ENCODE results near the gene QARS1.

QARS1 gene

GRCh38 chr3:49148159-49148558 lies 43.6 kb upstream of the QARS1 start:
- Histone ChIP-seq H3K9me2 (ENCODE audit: low read depth, low read length) (no peaks in the 10 kb centered on the region), H3K4me1 (ENCODE audit: insufficient read depth, low read length, severe bottlenecking) (no peaks in the 10 kb centered on the region), H3K4me2 (ENCODE audit: low read length) (no peak overlapping the region), H3K4me3 (ENCODE audit: low read depth, low read length, poor library complexity, severe bottlenecking) (no peak overlapping the region), H3K27ac (ENCODE audit: low read depth, low read length, poor library complexity, severe bottlenecking) (no peak overlapping the region), H3K9me3 (ENCODE audit: low read length) (no peaks in the 10 kb centered on the region), H3K27me3 (ENCODE audit: insufficient read depth, low read length) (no peaks in the 10 kb centered on the region), H3K79me2 (ENCODE audit: insufficient read depth, low read length) (no peaks in the 10 kb centered on the region), H3K36me3 (ENCODE audit: insufficient read depth, low read length) (no peaks in the 10 kb centered on the region), H4K20me1 (ENCODE audit: insufficient read depth, low read length) (no peaks in the 10 kb centered on the region), H3F3A (ENCODE audit: insufficient read depth, low read length) (no peaks in the 10 kb centered on the region), H3K9ac (ENCODE audit: low read length) (no peak overlapping the region), H2AFZ (ENCODE audit: low read length) (no peak overlapping the region)
- TF ChIP-seq, protein P1, sequence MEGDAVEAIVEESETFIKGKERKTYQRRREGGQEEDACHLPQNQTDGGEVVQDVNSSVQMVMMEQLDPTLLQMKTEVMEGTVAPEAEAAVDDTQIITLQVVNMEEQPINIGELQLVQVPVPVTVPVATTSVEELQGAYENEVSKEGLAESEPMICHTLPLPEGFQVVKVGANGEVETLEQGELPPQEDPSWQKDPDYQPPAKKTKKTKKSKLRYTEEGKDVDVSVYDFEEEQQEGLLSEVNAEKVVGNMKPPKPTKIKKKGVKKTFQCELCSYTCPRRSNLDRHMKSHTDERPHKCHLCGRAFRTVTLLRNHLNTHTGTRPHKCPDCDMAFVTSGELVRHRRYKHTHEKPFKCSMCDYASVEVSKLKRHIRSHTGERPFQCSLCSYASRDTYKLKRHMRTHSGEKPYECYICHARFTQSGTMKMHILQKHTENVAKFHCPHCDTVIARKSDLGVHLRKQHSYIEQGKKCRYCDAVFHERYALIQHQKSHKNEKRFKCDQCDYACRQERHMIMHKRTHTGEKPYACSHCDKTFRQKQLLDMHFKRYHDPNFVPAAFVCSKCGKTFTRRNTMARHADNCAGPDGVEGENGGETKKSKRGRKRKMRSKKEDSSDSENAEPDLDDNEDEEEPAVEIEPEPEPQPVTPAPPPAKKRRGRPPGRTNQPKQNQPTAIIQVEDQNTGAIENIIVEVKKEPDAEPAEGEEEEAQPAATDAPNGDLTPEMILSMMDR (IDR thresholded peaks at IDR 0.05; ENCODE audit: low read length) = no peak
- no peak for TF ChIP-seq EZH2 (IDR thresholded peaks at IDR 0.05; ENCODE audit: borderline replicate concordance, low read length)

DNA sequence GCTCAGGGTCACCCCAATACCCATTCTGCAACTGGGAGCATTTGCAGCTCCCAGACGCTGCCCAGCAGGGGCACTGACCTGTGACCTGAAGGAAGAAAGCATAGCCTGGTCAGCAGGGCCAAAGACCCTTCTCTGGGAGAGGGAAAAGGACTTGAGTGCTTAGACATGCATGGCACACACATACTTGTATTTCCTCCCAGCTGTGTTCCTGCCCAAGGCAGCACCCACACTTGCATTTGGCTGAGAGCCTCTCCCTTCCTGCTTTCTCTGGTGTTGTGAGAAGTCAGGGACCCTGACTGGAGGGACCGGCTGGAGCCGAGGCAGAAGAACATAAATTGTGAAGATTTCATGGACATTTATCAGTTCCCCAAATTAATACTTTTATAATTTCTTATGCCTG lies 35.5 kb upstream of the QARS1 start:
- H3K4me1 ChIP-seq (ENCODE audit: insufficient read depth, low read length, severe bottlenecking) = no peaks in the 10 kb centered on the region
- no peaks in the 10 kb centered on the region for H4K20me1 ChIP-seq (ENCODE audit: insufficient read depth, low read length)
- H2AFZ ChIP-seq (ENCODE audit: low read length) = no peak overlapping the region
- no peaks in the 10 kb centered on the region for H3K36me3 ChIP-seq (ENCODE audit: insufficient read depth, low read length)
- H3K27me3 ChIP-seq (ENCODE audit: insufficient read depth, low read length) = peaks cover 4% of the 10 kb centered on the region; the same call in 1 of the 2 replicates
- TF ChIP-seq, protein P1 (IDR thresholded peaks at IDR 0.05; ENCODE audit: low read length) = no peak
- no peak for TF ChIP-seq EZH2 (IDR thresholded peaks at IDR 0.05; ENCODE audit: borderline replicate concordance, low read length)
- no peaks in the 10 kb centered on the region for H3K79me2 ChIP-seq (ENCODE audit: insufficient read depth, low read length)
- no peak overlapping the region for H3K27ac ChIP-seq (ENCODE audit: low read depth, low read length, poor library complexity, severe bottlenecking)
- H3K9ac ChIP-seq (ENCODE audit: low read length) = no peak overlapping the region
- no peak overlapping the region for H3K4me2 ChIP-seq (ENCODE audit: low read length)
- H3K9me2 ChIP-seq (ENCODE audit: low read depth, low read length) = no peaks in the 10 kb centered on the region
- H3F3A ChIP-seq (ENCODE audit: insufficient read depth, low read length) = no peaks in the 10 kb centered on the region
- no peaks in the 10 kb centered on the region for H3K9me3 ChIP-seq (ENCODE audit: low read length)
- no peak overlapping the region for H3K4me3 ChIP-seq (ENCODE audit: low read depth, low read length, poor library complexity, severe bottlenecking)

DNA sequence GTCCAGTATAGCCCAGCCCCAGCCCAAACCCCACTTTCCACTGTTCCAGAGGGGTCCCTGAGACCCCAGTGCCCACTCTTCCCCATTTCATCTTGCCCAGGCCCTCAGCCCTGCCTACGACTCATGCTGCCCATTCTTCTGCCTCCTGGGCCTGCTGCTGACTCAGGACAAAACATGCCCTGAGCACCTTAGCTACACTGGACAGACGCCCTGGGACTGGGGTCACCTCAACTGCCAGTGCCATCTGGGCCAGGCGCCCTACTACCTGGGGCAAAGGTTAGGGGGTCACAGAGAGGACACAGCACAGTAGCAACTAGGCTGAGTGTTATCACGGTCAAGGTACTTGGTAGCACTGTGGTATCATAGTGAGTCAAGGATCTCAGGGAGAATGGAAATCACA lies 30.9 kb upstream of the QARS1 start:
- no peaks in the 10 kb centered on the region for H3K36me3 ChIP-seq (ENCODE audit: insufficient read depth, low read length)
- H3K4me1 ChIP-seq (ENCODE audit: insufficient read depth, low read length, severe bottlenecking) = no peaks in the 10 kb centered on the region
- H3K4me2 ChIP-seq (ENCODE audit: low read length) = no peak overlapping the region
- H3K27ac ChIP-seq (ENCODE audit: low read depth, low read length, poor library complexity, severe bottlenecking) = no peak overlapping the region
- no peaks in the 10 kb centered on the region for H3F3A ChIP-seq (ENCODE audit: insufficient read depth, low read length)
- no peaks in the 10 kb centered on the region for H3K9me3 ChIP-seq (ENCODE audit: low read length)
- peaks cover 8% of the 10 kb centered on the region; the same call in 1 of the 2 replicates for H3K27me3 ChIP-seq (ENCODE audit: insufficient read depth, low read length)
- no peaks in the 10 kb centered on the region for H3K79me2 ChIP-seq (ENCODE audit: insufficient read depth, low read length)
- no peak overlapping the region for H3K4me3 ChIP-seq (ENCODE audit: low read depth, low read length, poor library complexity, severe bottlenecking)
- H2AFZ ChIP-seq (ENCODE audit: low read length) = no peak overlapping the region
- H4K20me1 ChIP-seq (ENCODE audit: insufficient read depth, low read length) = no peaks in the 10 kb centered on the region
- H3K9me2 ChIP-seq (ENCODE audit: low read depth, low read length) = no peaks in the 10 kb centered on the region
- TF ChIP-seq, protein P1 (IDR thresholded peaks at IDR 0.05; ENCODE audit: low read length) = no peak
- no peak for TF ChIP-seq EZH2 (IDR thresholded peaks at IDR 0.05; ENCODE audit: borderline replicate concordance, low read length)
- H3K9ac ChIP-seq (ENCODE audit: low read length) = no peak overlapping the region
